ENCODE data around the gene TRDN. TPM values are rescaled to one million over a fixed set of nuclear protein-coding genes. Genes with fewer than 3 reads are reported as not detected.

Gene TRDN
- total and polyA plus RNA-seq, 7 donors: under 0.01 to 1.2 TPM; not detected in 5

DNA sequence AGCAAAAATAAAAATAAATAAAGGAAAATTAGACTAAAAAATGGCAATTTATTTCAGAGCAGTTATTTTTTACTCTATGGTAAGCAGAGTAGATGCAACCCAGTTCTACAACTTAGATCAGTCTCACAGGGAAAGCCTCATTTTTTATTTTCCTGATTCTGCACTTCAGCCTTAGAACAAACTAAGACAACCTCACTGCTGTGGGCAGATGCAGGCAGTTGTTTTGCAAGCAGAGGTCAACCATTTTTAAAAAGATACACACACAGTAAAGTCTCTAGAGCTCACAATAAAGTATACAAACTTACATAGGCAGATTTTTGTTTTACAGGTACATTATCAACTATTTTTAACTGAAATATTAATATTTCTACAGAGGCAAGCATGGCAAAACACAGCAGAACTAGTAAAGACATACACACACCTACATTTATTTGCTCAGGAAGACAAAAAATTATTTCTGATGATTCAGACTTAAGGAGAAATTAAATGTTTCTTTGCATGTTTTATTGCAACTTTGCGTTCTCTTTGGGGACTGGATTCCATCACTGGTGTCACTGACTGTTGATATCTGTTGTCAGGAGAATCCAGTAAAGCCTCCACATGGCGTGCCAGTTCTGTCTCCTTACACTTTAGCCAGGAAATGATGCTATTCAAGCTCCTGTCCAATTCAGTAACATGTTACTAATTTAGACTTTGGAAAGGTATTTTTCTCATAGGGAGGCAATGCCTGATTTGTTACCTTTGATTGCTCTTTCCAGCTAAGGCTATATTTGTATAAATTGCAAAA is 102.7 kb downstream of the TRDN start:
- TF ChIP-seq POLR2A (IDR thresholded peaks at IDR 0.05): no peak
- TF ChIP-seq EP300 (IDR thresholded peaks at IDR 0.05): peak in 1 of 4 donors; percentile 24
- peak in 3 of 4 donors; percentile 29 to 44 (median 37) for TF ChIP-seq POLR2AphosphoS5 (IDR thresholded peaks at IDR 0.05)
- TF ChIP-seq, protein P1, sequence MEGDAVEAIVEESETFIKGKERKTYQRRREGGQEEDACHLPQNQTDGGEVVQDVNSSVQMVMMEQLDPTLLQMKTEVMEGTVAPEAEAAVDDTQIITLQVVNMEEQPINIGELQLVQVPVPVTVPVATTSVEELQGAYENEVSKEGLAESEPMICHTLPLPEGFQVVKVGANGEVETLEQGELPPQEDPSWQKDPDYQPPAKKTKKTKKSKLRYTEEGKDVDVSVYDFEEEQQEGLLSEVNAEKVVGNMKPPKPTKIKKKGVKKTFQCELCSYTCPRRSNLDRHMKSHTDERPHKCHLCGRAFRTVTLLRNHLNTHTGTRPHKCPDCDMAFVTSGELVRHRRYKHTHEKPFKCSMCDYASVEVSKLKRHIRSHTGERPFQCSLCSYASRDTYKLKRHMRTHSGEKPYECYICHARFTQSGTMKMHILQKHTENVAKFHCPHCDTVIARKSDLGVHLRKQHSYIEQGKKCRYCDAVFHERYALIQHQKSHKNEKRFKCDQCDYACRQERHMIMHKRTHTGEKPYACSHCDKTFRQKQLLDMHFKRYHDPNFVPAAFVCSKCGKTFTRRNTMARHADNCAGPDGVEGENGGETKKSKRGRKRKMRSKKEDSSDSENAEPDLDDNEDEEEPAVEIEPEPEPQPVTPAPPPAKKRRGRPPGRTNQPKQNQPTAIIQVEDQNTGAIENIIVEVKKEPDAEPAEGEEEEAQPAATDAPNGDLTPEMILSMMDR (IDR thresholded peaks at IDR 0.05): no peak
- no peaks in the 10 kb centered on the region for H3K9me3 ChIP-seq
- peaks cover 0 to 15% (median 2%) of the 10 kb centered on the region in 4 donors for H3K4me1 ChIP-seq
- WGBS, 2 donors: 57 to 66% methylated on average over 2 of the region's 2 CpGs
- DNase-seq: no peak
- intact Hi-C loops (cut with DNase I): no loop called here
- no peaks in the 10 kb centered on the region for H3K36me3 ChIP-seq
- H3K27me3 ChIP-seq: no peaks in the 10 kb centered on the region
- H3K4me3 ChIP-seq: no peak overlapping the region
- H3K27ac ChIP-seq: no peak overlapping the region

DNA sequence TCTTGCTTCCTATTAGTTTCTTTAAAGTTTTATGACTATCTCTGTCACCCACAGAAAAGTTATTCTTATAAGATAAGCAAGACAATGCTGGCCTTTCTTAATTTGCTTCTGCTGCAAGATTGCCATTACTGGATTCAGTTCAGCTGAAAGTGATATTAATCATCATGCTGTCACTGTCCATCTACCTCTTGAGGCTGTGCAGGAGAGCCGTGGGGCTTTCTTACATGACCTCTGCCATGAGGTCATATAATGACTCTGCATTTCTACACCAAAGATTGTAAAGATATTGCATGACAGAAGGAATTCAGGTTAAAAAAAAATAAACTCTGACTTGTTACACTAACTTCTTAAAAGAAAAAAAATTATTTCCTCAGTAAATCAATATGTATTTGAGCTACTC is 106.9 kb downstream of the TRDN start:
- H3K36me3 ChIP-seq: no peaks in the 10 kb centered on the region
- no peak for DNase-seq
- H3K27me3 ChIP-seq: no peaks in the 10 kb centered on the region
- peaks cover 0 to 14% (median 2%) of the 10 kb centered on the region in 4 donors for H3K4me1 ChIP-seq
- intact Hi-C loops (cut with DNase I): no loop called here
- TF ChIP-seq, protein P1 (IDR thresholded peaks at IDR 0.05): no peak
- TF ChIP-seq EP300 (IDR thresholded peaks at IDR 0.05) (no peak), POLR2AphosphoS5 (IDR thresholded peaks at IDR 0.05) (no peak), POLR2A (IDR thresholded peaks at IDR 0.05) (no peak)
- 14 to 27% methylated on average over 1 of the region's 1 CpG for WGBS, 2 donors
- no peak overlapping the region for H3K4me3 ChIP-seq
- no peaks in the 10 kb centered on the region for H3K9me3 ChIP-seq
- no peak overlapping the region for H3K27ac ChIP-seq

DNA sequence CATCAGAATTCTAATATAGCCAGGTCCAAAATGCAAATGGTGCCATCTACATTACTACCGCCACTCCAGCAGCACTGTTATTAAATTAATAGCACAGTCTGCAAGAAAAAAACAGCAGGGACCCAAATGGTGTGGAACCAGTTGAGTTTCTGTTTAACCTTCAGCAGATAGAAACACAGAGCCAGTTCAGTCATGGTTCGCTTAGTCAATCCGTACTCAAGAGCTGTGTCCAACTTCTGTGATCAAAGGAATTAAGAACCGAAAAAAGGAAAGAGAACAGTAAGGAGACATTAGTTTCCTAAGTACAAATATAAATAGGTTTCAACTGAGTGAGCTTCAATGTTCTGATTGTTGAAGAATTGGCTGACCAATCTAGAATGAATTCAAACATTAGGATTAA is 107.7 kb downstream of the TRDN start:
- H3K4me3 ChIP-seq: no peak overlapping the region
- intact Hi-C loops (cut with DNase I): no loop called here
- 88 to 91% methylated on average over 4 of the region's 4 CpGs for WGBS, 2 donors

DNA sequence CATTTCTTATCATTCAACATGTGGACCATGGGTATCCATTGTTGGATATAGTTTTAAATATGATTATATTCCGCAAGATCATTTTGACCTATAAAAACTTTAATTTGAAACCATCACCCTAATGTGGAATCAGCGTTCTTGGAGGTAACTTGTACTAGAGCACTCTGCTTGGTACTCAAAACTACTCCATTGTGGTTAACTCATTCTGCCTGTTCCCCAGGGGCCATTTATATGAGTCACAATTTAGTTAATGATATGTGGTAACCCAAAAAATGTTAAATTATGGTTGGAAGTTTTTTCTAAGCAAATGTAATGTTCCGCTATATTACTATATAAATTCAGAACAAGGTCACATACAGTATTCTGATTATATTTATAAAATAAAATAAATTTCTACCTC is 109.3 kb downstream of the TRDN start:
- Histone ChIP-seq H3K4me3 (no peak overlapping the region), H3K27ac (no peak overlapping the region), H3K9me3 (no peaks in the 10 kb centered on the region), H3K36me3 (no peaks in the 10 kb centered on the region), H3K27me3 (no peaks in the 10 kb centered on the region), H3K4me1 (no peaks in the 10 kb centered on the region)
- intact Hi-C loops (cut with DNase I): no loop called here
- TF ChIP-seq EP300 (IDR thresholded peaks at IDR 0.05): no peak
- TF ChIP-seq, protein P1 (IDR thresholded peaks at IDR 0.05): no peak
- no peak for TF ChIP-seq POLR2AphosphoS5 (IDR thresholded peaks at IDR 0.05)
- no peak for TF ChIP-seq POLR2A (IDR thresholded peaks at IDR 0.05)
- DNase-seq: no peak
- WGBS, 2 donors: 58 to 89% methylated on average over 3 of the region's 3 CpGs

More for the DNA sequence above, 107.7 kb downstream of the TRDN start:
- H3K27me3 ChIP-seq: no peaks in the 10 kb centered on the region
- H3K4me1 ChIP-seq: peaks cover 0 to 6% (median 2%) of the 10 kb centered on the region in 4 donors
- H3K9me3 ChIP-seq: no peaks in the 10 kb centered on the region
- H3K27ac ChIP-seq: no peak overlapping the region
- no peak for DNase-seq
- no peaks in the 10 kb centered on the region for H3K36me3 ChIP-seq
- TF ChIP-seq EP300 (IDR thresholded peaks at IDR 0.05) (no peak), POLR2AphosphoS5 (IDR thresholded peaks at IDR 0.05) (no peak), POLR2A (IDR thresholded peaks at IDR 0.05) (no peak)
- TF ChIP-seq, protein P1 (IDR thresholded peaks at IDR 0.05): no peak

All from sigmoid colon (tissue), 7 donors.